GM19397 (cell line): Measurements from ENCODE around the gene WWTR1.
A peak's percentile ranks its signal among the peaks of the same experiment; 100 is the strongest.

ENCODE experiments used
- ATAC-seq: cut with Tn5 transposase; IDR thresholded peaks from one replicate; pipeline ENCODE4 v1.9.1; 2021; ENCODE audit warnings: mild to moderate bottlenecking, moderate library complexity; ENCODE audit not compliant: unreplicated experiment

Gene WWTR1

DNA sequence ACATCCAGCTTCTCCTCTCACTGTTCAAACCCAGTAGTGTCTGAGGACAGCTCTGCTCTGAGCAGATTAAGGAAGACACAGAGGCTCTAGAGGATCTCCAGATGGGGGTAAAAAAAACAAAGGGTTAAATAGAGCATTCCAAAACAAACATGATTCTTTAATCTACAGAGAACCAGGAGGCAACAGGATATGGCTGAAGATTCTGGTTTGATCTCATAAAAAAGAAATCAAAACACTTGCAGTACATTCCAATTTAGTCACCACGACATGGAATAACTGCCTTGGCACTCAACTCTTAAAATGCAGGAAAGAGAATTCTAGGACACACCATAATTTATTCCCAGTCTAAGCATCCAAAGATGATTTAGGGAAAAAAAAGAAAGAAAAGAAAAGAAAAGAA is 151.3 kb downstream of the WWTR1 start:
- no peak for ATAC-seq

DNA sequence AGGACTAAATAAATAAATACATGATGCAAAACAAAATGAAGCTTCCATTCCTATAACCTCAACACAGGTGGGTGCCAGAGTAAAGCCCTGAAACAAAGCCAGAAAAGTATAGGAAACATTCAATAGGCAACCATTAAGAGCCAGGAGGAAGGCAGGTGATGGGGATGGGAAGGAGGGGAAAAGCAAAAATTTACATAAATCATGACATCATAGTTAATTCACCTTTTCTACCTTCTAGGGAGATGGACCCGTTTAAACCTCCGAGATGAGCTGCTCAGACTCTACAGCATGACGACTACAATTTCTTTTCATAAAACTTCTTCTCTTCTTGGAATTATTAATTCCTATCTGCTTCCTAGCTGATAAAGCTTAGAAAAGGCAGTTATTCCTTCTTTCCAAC is 155.4 kb downstream of the WWTR1 start:
- no peak for ATAC-seq

DNA sequence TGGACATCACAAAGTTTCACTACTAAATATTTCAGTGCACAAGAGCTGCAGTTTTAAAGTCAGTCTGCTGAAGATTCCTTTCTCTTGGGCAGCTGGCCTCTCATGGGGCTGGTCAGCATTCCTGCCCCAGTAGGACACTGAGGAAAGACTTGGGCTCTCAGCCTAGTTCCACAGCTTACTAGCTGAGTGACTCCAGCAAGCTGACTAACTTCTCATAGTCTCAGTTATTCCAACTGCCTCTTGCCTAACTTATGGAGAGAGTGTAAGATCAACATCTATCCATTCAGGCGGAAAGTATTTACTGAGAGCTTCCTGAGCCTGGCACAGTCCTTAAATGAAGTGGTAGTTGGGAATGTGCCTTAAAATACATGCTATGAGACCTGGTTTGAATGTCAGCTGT is 156.3 kb downstream of the WWTR1 start:
- ATAC-seq: no peak

DNA sequence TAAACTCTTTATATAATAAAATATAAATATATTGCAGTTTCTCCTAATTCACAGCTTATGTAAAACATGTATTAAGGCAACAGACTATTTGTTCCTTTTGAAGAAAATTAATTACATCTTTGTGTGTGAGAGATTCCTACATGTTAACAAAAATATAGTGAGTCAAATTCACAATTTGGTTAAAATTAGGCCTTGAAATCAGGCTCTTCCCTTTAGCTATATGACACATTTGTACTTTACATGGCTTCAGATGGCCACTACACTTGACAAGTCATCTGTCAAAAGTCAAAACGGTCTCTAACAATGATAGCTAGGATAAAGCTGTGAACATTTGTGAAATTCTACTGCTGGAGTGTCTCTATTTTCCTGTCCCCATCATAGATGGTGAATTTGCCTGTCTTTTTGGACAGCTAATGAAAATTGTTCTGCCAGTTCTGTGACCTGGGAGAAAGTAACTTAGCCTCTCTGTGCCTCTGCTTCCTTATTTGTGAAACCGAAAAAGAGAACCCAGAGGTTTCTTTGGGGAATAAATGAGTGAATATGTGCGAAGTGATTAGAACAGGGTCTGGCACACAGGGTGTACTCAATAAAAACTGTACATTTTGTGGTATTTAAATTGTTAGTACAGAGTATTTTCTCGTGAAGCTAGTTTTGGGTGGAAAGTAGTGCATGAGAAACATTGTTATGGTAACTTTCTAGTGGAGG is 159.7 kb downstream of the WWTR1 start:
- no peak for ATAC-seq

DNA sequence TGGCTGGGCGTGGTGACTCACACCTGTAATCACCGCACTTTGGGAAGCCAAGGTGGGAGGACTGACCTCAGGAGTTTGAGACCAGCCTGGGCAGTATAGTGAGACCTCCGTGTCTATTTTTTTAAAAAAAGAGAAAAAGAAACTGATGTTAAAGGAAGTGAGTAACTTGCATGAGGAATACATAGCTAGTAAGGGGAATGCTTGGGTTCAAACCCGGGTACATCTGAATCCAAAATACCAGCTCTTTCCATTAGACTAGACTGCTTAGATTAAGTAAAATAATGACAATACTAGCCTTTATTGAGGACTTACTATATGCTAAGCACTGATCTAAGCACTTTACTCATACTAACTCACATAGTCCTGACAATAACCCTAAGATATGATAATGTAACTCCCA is 160.9 kb downstream of the WWTR1 start:
- ATAC-seq: no peak

DNA sequence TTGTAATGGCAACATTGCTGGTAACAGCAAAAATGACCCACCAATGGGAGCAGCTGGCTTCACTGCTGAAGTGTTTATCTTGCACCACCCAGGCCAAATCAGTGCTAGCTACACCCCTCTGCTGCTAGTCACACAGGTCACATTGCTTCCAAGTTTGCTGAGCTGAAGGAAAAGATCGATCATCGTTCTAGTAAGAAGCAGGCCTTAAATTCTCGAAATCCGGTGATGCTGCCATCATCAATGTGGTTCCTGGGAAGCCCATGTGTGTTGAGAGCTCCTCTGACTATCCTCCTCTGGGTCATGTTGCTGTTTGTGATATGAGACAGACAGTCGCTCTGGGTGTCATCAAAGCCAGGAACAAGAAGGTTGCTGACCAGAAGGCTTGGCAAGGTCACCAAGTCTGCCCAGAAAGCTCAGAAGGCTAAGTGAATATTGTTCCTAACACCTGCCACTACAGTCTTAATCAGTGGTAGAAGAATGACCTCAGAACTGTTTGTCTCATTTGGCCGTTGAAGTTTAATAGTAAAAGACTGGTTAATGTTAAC is 162.2 kb downstream of the WWTR1 start:
- ATAC-seq: no peak

DNA sequence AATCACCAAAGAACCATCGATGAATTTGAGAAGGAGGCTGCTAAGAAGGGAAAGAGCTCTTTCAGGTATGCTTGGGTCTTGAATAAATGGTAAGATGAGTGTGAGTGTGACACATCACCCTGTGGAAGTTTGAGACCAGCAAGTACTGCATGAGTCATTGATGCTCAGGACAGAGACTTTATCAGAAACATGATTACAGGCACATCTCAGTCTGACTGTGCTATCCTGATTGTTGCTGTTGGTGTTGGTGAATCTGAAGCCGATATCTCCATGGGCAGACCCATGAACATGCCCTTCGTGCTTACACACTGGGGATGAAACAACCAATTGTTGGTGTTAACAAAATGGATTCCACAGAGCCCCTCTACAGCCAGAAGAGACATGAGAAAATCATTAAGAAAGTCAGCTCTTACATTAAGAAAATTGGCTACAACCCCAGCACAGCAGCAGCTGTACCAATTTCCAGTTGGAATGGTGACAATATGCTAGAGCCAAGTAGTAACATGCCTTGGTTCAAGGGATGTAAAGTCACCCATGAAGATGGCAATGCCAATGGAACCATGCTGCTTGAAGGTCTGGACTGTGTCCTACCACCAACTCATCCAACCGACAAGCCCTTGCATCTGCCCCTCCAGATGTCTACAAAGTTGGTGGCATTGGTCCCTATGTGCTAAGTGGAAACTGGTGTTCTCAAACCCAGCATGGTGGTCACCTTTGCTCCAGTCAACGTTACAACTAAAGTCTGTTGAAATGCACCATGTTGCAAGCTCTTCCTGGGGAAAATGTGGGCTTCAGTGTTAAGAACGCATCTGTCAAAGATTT is 162.9 kb downstream of the WWTR1 start:
- ATAC-seq: no peak

DNA sequence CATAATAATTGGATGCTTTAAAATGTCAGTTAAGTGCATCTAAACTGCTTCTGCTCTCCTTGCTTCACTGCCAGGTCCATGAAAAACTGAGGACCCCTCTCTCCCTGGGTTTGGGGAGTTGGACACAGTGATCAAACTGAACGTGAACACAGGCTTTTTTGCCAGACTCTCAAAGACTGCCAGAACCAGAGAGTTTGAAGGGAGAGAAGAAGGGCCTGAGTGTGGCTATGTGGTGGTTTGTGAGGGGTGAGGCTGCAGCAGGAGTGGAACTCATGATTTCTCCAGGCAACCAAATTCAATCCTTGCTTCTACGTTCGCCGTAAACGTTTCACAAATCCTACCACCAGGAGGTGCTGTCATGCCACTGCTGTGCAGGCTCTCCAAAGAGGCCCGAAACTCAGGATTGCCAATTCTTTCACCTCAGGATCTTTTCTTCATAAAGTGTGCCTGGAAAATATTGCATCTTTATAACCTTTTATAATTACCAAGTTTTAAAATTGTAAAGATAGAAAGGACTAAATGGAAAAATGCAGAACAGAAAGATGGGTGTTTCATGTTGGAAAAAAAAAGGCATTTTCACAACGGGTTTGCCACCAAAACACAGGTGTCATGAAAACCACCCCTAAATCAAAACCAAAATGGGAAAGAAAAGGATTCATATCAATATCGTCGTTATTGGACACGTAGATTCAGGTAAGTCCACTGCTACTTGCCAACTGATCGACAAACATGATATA is 163.6 kb downstream of the WWTR1 start:
- no peak for ATAC-seq

DNA sequence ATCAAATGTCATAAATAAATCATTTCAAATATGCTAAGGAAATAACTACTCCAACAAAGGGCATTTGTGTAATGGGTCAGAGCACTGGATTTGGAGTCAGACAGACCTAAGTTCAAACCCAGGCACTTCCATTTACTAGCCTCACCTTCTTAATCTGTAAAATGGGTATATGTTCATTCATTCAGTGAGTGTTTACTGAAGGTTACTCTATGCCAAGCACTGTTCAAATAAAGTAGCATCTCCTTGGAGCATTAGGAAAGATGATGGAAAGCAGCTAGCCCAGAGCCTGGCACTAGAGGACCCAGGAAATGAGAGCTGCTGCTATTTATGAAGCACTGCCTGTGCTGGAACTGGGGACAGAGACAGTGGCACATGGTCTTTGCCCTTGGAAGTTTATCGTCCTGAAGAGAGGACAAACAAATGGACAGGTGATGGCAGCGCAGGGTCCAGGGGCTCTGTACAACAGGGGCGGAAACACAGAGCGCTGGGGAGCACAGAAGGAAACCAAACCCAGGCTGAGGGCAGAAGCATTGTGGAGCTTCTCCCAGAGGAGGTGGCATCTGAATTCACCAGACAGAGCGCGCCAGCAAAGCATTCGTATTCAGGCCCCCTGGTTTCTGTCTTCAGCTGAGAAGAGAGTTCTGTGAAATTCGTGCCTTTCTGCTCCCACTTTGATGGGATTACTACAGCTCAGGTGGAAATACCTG is 164.4 kb downstream of the WWTR1 start:
- ATAC-seq: no peak

DNA sequence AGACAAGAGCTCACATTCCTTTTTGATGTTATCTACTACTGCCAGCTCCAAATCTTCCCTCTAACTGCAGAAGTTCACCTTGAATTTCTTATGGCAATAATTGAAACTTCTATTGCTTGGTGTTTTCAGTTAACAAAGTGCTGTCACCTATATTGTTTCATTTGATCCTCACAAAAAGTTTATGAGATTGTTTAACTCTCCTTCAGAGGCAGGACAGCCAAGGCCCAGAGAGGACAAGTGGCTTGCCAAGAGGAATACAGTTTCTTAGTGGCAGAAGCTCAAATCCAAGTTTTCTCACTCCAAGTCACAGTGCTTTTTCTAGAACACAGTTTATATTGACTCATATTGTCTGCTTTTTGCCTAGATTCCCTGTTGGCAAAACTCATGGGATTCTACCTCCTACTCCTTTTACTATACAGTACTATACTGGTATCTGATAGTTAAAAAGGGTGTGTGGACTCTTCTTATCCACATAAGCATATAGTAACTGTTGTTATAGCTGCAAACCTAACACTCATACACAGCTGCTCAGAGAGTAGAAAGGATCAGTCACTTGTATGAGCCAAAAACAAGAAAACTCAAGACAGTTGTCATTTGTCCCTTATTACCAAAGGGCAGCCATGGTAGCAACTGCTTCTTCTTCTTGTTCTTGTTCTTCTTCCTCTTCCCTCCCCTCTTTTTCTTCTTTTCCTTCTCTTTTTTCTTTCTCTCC is 167.4 kb downstream of the WWTR1 start:
- ATAC-seq: no peak

DNA sequence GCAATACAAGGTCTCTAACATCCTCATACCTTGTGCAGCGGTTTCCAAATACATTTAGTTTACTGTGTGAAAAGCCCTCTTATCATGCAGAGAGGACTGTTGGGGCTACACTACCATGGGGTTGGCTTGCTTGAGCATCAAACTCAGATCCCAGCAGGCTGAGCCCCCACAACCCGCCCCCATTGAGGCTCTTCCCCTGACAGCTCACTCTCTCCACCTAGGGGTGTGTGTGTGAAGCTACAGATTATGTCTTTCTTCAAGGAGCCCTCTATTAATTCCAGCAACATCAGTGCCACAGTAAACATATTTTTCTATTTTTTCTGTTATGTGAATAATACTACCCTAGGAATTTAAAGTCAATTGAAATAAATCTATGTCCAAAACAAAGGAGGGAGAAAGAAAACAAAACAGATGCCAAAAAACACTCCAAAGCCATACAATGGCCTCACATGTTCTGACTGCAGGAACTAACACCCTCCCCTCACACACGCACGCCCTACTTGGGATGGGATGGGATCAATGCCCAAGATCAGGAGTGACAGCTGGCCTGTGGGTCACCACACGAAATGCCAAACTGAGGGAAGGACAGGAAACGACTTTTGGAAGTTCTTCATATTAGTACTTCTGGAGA is 168.7 kb downstream of the WWTR1 start:
- no peak for ATAC-seq

DNA sequence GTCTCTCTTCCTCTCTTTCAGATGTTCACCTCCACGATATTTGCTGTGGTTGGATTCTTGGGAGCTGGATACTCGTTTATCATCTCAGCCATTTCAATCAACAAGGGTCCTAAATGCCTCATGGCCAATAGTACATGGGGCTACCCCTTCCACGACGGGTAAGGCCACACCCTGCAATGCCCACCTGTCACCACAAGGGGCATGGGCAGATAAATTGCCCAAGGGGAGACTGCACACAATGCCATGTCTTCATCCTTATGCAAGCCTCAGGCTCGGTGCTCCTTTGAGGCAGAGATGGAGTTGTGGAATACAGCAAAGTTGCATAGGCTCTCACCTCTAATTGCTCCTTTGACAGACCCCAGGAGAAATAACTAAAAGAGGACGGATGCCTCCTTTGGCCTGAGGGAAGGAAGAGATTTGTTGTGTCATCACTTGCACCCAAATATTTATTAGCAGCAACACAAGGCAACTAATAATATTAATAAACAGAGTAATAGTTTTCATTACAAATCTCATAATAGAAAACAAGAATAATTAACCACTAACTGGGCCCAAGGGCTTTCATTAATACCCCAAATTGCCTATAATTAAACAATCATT is 170.1 kb downstream of the WWTR1 start:
- peak; percentile 79 for ATAC-seq

DNA sequence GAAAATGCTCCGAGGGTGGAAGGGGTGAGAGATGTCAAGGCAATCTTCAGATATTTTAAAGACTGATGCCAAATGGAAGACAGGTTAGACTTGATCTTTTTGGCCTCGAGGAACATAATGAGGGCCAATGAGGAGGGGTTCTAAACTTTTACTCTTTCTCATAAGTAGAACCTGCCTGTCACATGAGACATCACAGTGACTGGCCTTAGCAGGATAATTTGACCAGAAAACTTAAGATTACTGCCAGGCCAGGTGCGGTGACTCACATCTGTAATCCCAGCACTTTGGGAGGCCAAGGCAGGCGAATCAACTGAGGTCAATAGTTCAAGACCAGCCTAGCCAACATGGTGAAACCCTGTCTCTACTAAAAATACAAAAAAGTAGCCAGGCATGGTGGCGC is 171.1 kb downstream of the WWTR1 start:
- ATAC-seq: no peak

DNA sequence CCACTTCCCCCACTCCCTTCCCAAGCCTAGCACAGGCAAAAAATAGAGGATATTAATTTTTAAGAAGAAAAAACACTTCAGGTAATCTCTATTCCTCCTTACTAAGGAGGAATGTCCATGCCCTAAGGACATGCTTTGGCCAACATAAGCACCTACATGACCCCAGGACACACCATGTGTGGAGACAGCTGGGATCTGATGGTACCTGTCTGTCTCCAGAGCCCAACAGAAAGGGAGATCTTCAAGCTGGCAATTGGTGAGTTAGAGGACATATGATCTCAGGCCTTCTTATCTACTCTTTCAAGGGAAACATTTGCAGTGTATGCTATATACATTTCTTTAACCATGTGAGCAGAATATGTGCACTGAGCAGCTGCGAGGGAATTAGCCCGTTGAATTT is 176.3 kb downstream of the WWTR1 start:
- ATAC-seq: no peak

DNA sequence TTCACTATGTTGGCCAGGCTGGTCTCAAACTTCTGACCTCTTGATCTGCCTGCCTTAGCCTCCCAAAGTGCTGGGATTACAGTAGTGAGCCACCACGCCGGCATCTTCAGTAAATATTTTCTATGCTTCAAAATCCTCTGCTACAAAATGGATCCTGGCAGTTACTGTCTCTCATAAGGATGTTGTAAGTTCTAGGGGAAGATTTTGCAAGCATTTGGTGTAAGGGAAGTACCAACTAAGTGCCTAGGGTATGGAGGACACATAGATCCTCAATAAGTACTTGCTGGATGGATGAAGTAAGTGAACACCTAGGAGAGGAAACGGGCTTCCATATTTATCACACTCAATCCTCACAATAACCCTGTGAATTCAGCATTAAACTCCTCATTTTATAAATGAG is 176.8 kb downstream of the WWTR1 start:
- no peak for ATAC-seq

DNA sequence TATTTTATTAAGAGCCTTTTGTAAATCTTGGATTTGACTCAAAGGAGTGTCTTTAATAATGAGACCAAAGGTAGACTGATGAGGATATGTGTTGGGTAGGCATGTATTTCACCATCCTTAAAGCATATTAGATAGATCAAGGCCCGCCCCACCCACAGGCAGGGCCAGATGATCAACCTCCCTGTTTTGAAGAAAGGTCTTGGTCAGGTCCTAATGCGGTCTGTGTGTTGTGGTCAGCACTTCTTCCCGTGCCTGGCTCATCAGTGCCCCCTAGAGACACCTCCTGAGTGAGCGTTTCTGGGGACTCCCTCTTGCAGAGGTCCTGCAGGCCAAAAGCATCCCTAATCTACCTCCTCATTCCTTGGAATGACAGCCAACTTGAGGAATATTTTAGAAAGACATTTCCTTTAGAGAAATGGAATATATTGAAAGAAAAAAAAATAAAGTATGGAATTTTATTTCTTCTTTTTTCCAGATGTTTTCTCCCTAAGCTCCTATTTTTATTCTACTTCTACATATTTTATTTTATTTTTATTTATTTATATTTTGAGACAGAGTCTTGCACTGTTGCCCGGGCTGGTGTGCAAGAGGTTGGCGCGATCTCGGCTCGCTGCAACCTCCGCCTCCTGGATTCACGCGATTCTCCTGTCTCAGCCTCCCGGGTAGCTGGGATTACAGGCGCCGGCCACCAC is 177.4 kb downstream of the WWTR1 start:
- peak; percentile 96 for ATAC-seq

DNA sequence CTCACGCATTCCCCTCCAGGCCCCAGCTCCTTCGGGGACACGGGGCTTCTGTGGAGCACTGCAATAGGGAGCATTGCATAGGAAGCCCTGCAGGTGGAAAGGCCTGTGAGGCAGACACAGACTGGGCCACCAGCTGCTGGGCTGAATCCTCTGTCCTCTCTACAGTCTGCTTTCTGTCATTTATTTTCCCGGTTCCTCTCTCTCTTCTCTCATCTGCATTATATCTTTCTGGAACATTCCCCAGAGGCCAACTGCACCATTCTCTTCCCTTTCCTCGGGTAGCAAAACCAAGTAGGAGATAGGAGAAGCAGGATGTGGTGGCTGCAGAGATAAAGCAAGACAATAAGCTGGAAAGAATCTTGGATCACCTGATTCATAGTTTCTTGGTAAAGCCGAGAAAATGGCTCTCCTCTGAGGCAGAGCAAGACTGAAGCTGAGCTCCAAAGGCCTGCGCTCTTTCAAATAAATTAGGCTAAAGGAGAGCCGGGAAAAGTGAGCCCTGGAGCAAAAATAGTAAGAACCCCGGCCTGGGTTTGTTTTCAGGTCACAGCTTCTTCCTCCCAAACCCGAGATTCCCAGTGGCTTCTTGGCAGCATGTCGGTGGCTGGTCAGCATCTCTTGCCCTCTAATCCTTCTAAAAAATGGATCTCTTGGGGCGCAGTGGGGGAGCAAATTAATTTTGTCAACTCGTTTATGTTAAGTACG is 178.1 kb downstream of the WWTR1 start:
- no peak for ATAC-seq

DNA sequence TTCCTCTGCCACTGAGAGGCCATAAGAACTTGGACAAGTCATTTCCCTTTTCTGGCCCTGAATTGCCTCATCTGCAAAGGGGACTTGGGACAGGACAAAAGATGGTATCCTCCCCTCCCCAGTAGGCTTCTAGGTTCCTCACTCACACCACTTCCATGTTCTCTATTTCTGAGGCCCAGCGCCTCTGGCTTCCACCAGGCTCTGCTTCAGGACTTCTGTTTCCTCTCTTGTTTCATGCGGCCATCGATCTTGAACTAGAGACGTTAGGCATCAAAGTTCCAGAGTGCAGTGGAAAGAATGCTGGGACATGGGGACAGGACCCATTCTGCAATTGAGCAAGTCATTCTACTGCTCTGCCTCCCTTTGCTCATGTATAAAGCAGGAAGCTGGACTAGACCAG is 181.6 kb downstream of the WWTR1 start:
- no peak for ATAC-seq
